Mucosa of stomach (tissue), 1 donor: Measurements from ENCODE around the gene GFER.
A peak's percentile ranks its signal among the peaks of the same experiment; 100 is the strongest.

ENCODE experiments used
- H3K27me3 ChIP-seq: one replicate; pipeline ENCODE4 v1.7.0; 2013; ENCODE audit warnings: mild to moderate bottlenecking, low read length; ENCODE audit not compliant: control insufficient read depth, insufficient read depth
- H3K36me3 ChIP-seq: one replicate; pipeline ENCODE4 v1.7.0; 2013; ENCODE audit warnings: low read length; ENCODE audit not compliant: control insufficient read depth, insufficient read depth
- H3K4me1 ChIP-seq: one replicate; pipeline ENCODE4 v1.7.0; 2013; ENCODE audit warnings: mild to moderate bottlenecking, low read length; ENCODE audit not compliant: control insufficient read depth, insufficient read depth
- H3K4me3 ChIP-seq: one replicate; pipeline ENCODE4 v1.7.0; 2013; ENCODE audit warnings: low read length
- H3K9ac ChIP-seq: one replicate; pipeline ENCODE4 v1.7.0; 2013; ENCODE audit warnings: mild to moderate bottlenecking, low read length, moderate library complexity
- H3K9me3 ChIP-seq: one replicate; pipeline ENCODE4 v1.7.0; 2013; ENCODE audit warnings: mild to moderate bottlenecking, low read length, moderate library complexity; ENCODE audit not compliant: control insufficient read depth
- donor health status: Pancreatic carcinoma.

Gene GFER

GRCh38 chr16:2002406-2003230 lies 18.6 kb downstream of the GFER start:
- Histone ChIP-seq H3K4me1 (peaks cover 42% of the 10 kb centered on the region), H3K9me3 (no peaks in the 10 kb centered on the region), H3K9ac (no peak overlapping the region), H3K4me3 (no peak overlapping the region), H3K27me3 (no peaks in the 10 kb centered on the region), H3K36me3 (peaks cover 5% of the 10 kb centered on the region)

- Histone ChIP-seq H3K9ac (peak overlapping the region; percentile 44), H3K9me3 (no peaks in the 10 kb centered on the region), H3K27me3 (no peaks in the 10 kb centered on the region), H3K36me3 (peaks cover 5% of the 10 kb centered on the region), H3K4me3 (no peak overlapping the region), H3K4me1 (peaks cover 49% of the 10 kb centered on the region)
These were observed 19.3 kb downstream of the GFER start for GRCh38 chr16:2003231-2003826.

GRCh38 chr16:2003827-2004641 lies 20.0 kb downstream of the GFER start:
- peak overlapping the region; percentile 44 for H3K9ac ChIP-seq

GRCh38 chr16:2004795-2005517 lies 21.0 kb downstream of the GFER start:
- no peak overlapping the region for H3K4me3 ChIP-seq
- no peaks in the 10 kb centered on the region for H3K27me3 ChIP-seq
- no peaks in the 10 kb centered on the region for H3K9me3 ChIP-seq
- peak overlapping the region; percentile 29 for H3K9ac ChIP-seq
- peaks cover 57% of the 10 kb centered on the region for H3K4me1 ChIP-seq
- peaks cover 5% of the 10 kb centered on the region for H3K36me3 ChIP-seq

More at GRCh38 chr16:2003827-2004641, 20.0 kb downstream of the GFER start:
- H3K4me1 ChIP-seq, result peaks cover 56% of the 10 kb centered on the region
- no peaks in the 10 kb centered on the region for H3K27me3 ChIP-seq
- peaks cover 5% of the 10 kb centered on the region for H3K36me3 ChIP-seq
- no peak overlapping the region for H3K4me3 ChIP-seq
- H3K9me3 ChIP-seq, result no peaks in the 10 kb centered on the region

GRCh38 chr16:2005646-2006045 lies 21.7 kb downstream of the GFER start:
- no peak overlapping the region for H3K4me3 ChIP-seq

GRCh38 chr16:2006317-2006716 lies 22.3 kb downstream of the GFER start:
- Histone ChIP-seq H3K4me1 (peaks cover 65% of the 10 kb centered on the region), H3K9me3 (no peaks in the 10 kb centered on the region), H3K36me3 (peaks cover 5% of the 10 kb centered on the region), H3K9ac (no peak overlapping the region), H3K27me3 (no peaks in the 10 kb centered on the region), H3K4me3 (no peak overlapping the region)

More at GRCh38 chr16:2005646-2006045, 21.7 kb downstream of the GFER start:
- Histone ChIP-seq H3K4me1 (peaks cover 64% of the 10 kb centered on the region), H3K27me3 (no peaks in the 10 kb centered on the region), H3K9ac (no peak overlapping the region), H3K9me3 (no peaks in the 10 kb centered on the region), H3K36me3 (peaks cover 5% of the 10 kb centered on the region)

- Histone ChIP-seq H3K4me3 (no peak overlapping the region), H3K27me3 (no peaks in the 10 kb centered on the region), H3K36me3 (peaks cover 5% of the 10 kb centered on the region), H3K4me1 (peaks cover 65% of the 10 kb centered on the region), H3K9ac (peak overlapping the region; percentile 97), H3K9me3 (no peaks in the 10 kb centered on the region)
These were observed 23.3 kb downstream of the GFER start for GRCh38 chr16:2007081-2007836.

- H3K4me1 ChIP-seq, result peaks cover 65% of the 10 kb centered on the region
- H3K4me3 ChIP-seq, result peak overlapping the region; percentile 89
- no peaks in the 10 kb centered on the region for H3K27me3 ChIP-seq
- H3K9me3 ChIP-seq, result no peaks in the 10 kb centered on the region
- H3K36me3 ChIP-seq, result peaks cover 5% of the 10 kb centered on the region
- peak overlapping the region; percentile 97 for H3K9ac ChIP-seq
These were observed 24.1 kb downstream of the GFER start for GRCh38 chr16:2008009-2008526.

GRCh38 chr16:2008631-2009163 lies 24.7 kb downstream of the GFER start:
- no peaks in the 10 kb centered on the region for H3K36me3 ChIP-seq
- no peaks in the 10 kb centered on the region for H3K27me3 ChIP-seq
- H3K9me3 ChIP-seq, result no peaks in the 10 kb centered on the region
- H3K4me1 ChIP-seq, result peaks cover 61% of the 10 kb centered on the region
- peak overlapping the region; percentile 97 for H3K9ac ChIP-seq
- peak overlapping the region; percentile 89 for H3K4me3 ChIP-seq

GRCh38 chr16:2009164-2009711 lies 25.2 kb downstream of the GFER start:
- peak overlapping the region; percentile 97 for H3K9ac ChIP-seq
- no peaks in the 10 kb centered on the region for H3K36me3 ChIP-seq
- H3K9me3 ChIP-seq, result no peaks in the 10 kb centered on the region
- H3K27me3 ChIP-seq, result no peaks in the 10 kb centered on the region
- H3K4me1 ChIP-seq, result peaks cover 56% of the 10 kb centered on the region
- H3K4me3 ChIP-seq, result peak overlapping the region; percentile 89
